Stomach smooth muscle (tissue), 2 donors: ENCODE measurements around the gene KBTBD2.
"Not testable (repeated sequence)": the region's sequence is repeated elsewhere in the genome, so short reads cannot be mapped to it uniquely, and the experiment has no call there.

Experiments used
- H3K27ac ChIP-seq: one replicate; pipeline ENCODE4 v1.7.0; 2013; ENCODE audit warnings: mild to moderate bottlenecking, low read length, inconsistent platforms
- H3K27me3 ChIP-seq, 2 donors: one replicate each; pipeline ENCODE4 v1.7.0; 2013; ENCODE audit warnings: low read length in 2 of 2; ENCODE audit not compliant: insufficient read depth in 2 of 2, control insufficient read depth in 1 of 2
- H3K36me3 ChIP-seq, 2 donors: one replicate each; pipeline ENCODE4 v1.7.0; 2013; ENCODE audit warnings: low read length in 2 of 2; ENCODE audit not compliant: control insufficient read depth in 2 of 2, insufficient read depth in 2 of 2
- H3K4me1 ChIP-seq: one replicate; pipeline ENCODE4 v1.7.0; 2013; ENCODE audit warnings: low read length; ENCODE audit not compliant: control insufficient read depth, insufficient read depth
- H3K4me3 ChIP-seq, 2 donors: one replicate each; pipeline ENCODE4 v1.7.0; 2013; ENCODE audit warnings: low read length in 2 of 2
- H3K9ac ChIP-seq, 2 donors: one replicate each; pipeline ENCODE4 v1.7.0; 2013; ENCODE audit warnings: low read length in 2 of 2, mild to moderate bottlenecking in 1 of 2
- H3K9me3 ChIP-seq, 2 donors: one replicate each; pipeline ENCODE4 v1.7.0; 2013; ENCODE audit warnings: low read length in 2 of 2; ENCODE audit not compliant: control insufficient read depth in 2 of 2
- donor health status: healthy.
- donor health status: Pancreatic carcinoma.

Gene KBTBD2

GRCh38 chr7:32872421-32872820, 19.1 kb downstream of the KBTBD2 start:
- no peak overlapping the region for H3K27ac ChIP-seq

GRCh38 chr7:32871624-32872371, 19.8 kb downstream of the KBTBD2 start:
- no peaks in the 10 kb centered on the region for H3K9me3 ChIP-seq

More at GRCh38 chr7:32872421-32872820, 19.1 kb downstream of the KBTBD2 start:
- Histone ChIP-seq H3K4me1 (no peaks in the 10 kb centered on the region), H3K27me3 (no peaks in the 10 kb centered on the region), H3K9ac (no peak overlapping the region), H3K9me3 (no peaks in the 10 kb centered on the region), H3K36me3 (peaks cover 20 to 21% of the 10 kb centered on the region in 2 donors), H3K4me3 (no peak overlapping the region)

GRCh38 chr7:32870298-32870697, 21.3 kb downstream of the KBTBD2 start:
- no peaks in the 10 kb centered on the region for H3K27me3 ChIP-seq
- H3K9ac ChIP-seq = no peak overlapping the region
- H3K4me3 ChIP-seq = no peak overlapping the region
- no peaks in the 10 kb centered on the region for H3K9me3 ChIP-seq
- H3K27ac ChIP-seq = no peak overlapping the region
- no peaks in the 10 kb centered on the region for H3K4me1 ChIP-seq
- H3K36me3 ChIP-seq = peaks cover 21 to 23% of the 10 kb centered on the region in 2 donors

More at GRCh38 chr7:32871624-32872371, 19.8 kb downstream of the KBTBD2 start:
- Histone ChIP-seq H3K4me1 (no peaks in the 10 kb centered on the region), H3K9ac (no peak overlapping the region), H3K27ac (no peak overlapping the region), H3K4me3 (no peak overlapping the region), H3K27me3 (no peaks in the 10 kb centered on the region), H3K36me3 (peaks cover 20 to 21% of the 10 kb centered on the region in 2 donors)

GRCh38 chr7:32869716-32870115, 21.8 kb downstream of the KBTBD2 start:
- no peaks in the 10 kb centered on the region for H3K9me3 ChIP-seq
- no peak overlapping the region for H3K27ac ChIP-seq
- peaks cover 20 to 21% of the 10 kb centered on the region in 2 donors for H3K36me3 ChIP-seq
- H3K4me1 ChIP-seq = no peaks in the 10 kb centered on the region
- no peak overlapping the region for H3K9ac ChIP-seq
- no peak overlapping the region for H3K4me3 ChIP-seq
- H3K27me3 ChIP-seq = no peaks in the 10 kb centered on the region

GRCh38 chr7:32868116-32868515, 23.4 kb downstream of the KBTBD2 start:
- Histone ChIP-seq H3K4me1 (no peaks in the 10 kb centered on the region), H3K36me3 (peaks cover 14 to 21% of the 10 kb centered on the region in 2 donors), H3K27ac (no peak overlapping the region), H3K9me3 (no peaks in the 10 kb centered on the region), H3K9ac (no peak overlapping the region), H3K4me3 (no peak overlapping the region), H3K27me3 (no peaks in the 10 kb centered on the region)

GRCh38 chr7:32865448-32866030, 26.0 kb downstream of the KBTBD2 start:
- H3K4me3 ChIP-seq = no peak overlapping the region
- no peaks in the 10 kb centered on the region for H3K4me1 ChIP-seq
- no peak overlapping the region for H3K27ac ChIP-seq
- H3K27me3 ChIP-seq = no peaks in the 10 kb centered on the region
- peaks cover 12 to 14% of the 10 kb centered on the region in 2 donors for H3K36me3 ChIP-seq
- no peaks in the 10 kb centered on the region for H3K9me3 ChIP-seq
- no peak overlapping the region for H3K9ac ChIP-seq

GRCh38 chr7:32863872-32864271, 27.7 kb downstream of the KBTBD2 start:
- H3K4me1 ChIP-seq, H3K27ac ChIP-seq, H3K9ac ChIP-seq, H3K27me3 ChIP-seq, H3K9me3 ChIP-seq, H3K36me3 ChIP-seq, H3K4me3 ChIP-seq: not testable (repeated sequence)

GRCh38 chr7:32860090-32860489, 31.5 kb downstream of the KBTBD2 start:
- no peak overlapping the region for H3K4me3 ChIP-seq
- no peak overlapping the region for H3K9ac ChIP-seq
- no peaks in the 10 kb centered on the region for H3K36me3 ChIP-seq
- no peaks in the 10 kb centered on the region for H3K9me3 ChIP-seq
- H3K27me3 ChIP-seq = no peaks in the 10 kb centered on the region
- H3K27ac ChIP-seq = no peak overlapping the region
- no peaks in the 10 kb centered on the region for H3K4me1 ChIP-seq

- H3K9ac ChIP-seq = no peak overlapping the region
- no peak overlapping the region for H3K4me3 ChIP-seq
- no peaks in the 10 kb centered on the region for H3K9me3 ChIP-seq
- no peaks in the 10 kb centered on the region for H3K4me1 ChIP-seq
- no peaks in the 10 kb centered on the region for H3K36me3 ChIP-seq
- H3K27ac ChIP-seq = no peak overlapping the region
- H3K27me3 ChIP-seq = no peaks in the 10 kb centered on the region
Measured at GRCh38 chr7:32858648-32859047, 32.9 kb downstream of the KBTBD2 start.

GRCh38 chr7:32857063-32857462, 34.5 kb downstream of the KBTBD2 start:
- not testable (repeated sequence) for H3K27me3 ChIP-seq, H3K4me3 ChIP-seq, H3K36me3 ChIP-seq, H3K9ac ChIP-seq, H3K27ac ChIP-seq, H3K9me3 ChIP-seq, H3K4me1 ChIP-seq
